D341Med (cell line): Measurements from ENCODE around the gene CNKSR2.
"Not testable (repeated sequence)": the region's sequence is repeated elsewhere in the genome, so short reads cannot be mapped to it uniquely, and the experiment has no call there.

Experiments used
- DNase-seq: peaks from one replicate; pipeline ENCODE4 v3.0.0; 2012; ENCODE audit warnings: low spot score

The CNKSR2 gene

DNA sequence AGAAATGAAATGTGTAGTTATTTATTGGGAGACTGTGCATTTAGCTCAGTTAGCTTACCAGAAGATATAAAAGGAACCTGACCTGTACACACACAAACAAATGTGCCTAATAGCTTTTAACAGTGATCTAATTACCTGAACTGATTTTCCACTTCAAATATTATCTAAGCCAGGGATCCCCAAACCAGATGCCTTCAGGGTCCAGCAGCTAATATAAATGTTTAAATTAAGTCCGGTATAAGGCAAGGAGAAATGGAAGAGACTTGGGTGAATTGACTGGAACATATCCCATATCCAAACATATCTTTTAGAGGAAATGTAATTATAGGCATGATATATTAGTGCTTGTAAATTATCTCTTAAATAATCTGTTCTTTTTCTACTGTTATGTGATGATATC lies 66.7 kb downstream of the CNKSR2 start:
- DNase-seq, result no peak

DNA sequence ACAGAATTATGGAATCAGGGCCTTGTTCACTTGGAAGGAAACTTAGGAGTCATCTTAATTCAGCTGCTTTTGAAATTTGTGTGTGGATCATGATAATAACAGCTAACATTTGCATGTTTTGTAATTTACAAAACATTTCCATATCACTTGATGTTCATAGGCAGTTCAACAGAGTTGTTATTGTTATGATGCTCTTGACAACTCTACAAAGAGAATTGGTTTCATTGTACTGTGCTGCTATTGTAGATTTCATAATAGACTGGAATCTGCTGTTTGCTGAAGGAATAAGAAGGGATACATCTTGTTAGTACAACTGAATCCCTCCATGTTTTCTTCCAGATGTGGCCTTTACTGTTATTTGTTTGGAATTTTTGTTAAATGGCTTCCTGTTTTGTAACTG lies 83.5 kb downstream of the CNKSR2 start:
- no peak for DNase-seq

DNA sequence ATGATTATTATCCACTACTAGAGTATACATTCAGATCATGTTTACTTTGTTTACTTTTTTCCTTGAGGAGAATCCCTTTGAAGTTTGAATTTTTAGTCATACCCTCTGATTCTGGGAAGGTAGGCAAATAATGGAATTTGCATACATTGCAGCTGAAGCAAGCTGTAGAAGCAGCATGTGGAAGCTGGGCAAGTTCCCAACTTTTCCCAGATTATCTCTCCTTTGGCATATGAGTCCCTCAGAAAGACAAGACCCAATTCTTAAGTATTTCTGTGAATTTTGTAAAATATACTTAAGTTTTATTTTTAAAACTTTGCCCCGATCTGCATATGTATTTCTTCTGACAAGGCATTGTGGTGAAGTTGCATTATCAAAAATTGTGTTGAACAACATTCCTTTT lies 94.9 kb downstream of the CNKSR2 start:
- no peak for DNase-seq

DNA sequence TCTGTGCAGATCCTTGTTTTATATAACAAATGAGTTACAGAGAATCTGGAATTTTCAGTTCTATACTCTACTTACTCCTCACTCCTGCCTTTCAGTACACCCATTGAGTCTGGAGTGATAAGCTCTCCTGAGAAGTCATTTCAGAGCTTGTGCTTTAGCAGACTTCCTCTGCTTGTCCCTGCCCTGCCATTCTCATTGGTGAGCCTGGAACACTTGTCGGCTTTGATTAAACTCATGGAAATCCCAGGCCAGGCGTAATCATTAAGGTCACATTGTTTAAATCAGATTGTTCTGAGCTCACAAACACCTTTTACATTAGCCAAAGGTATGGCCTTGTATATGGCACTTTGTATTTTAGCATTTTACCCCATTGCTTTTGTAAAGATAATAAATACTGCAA lies 102.7 kb downstream of the CNKSR2 start:
- no peak for DNase-seq

DNA sequence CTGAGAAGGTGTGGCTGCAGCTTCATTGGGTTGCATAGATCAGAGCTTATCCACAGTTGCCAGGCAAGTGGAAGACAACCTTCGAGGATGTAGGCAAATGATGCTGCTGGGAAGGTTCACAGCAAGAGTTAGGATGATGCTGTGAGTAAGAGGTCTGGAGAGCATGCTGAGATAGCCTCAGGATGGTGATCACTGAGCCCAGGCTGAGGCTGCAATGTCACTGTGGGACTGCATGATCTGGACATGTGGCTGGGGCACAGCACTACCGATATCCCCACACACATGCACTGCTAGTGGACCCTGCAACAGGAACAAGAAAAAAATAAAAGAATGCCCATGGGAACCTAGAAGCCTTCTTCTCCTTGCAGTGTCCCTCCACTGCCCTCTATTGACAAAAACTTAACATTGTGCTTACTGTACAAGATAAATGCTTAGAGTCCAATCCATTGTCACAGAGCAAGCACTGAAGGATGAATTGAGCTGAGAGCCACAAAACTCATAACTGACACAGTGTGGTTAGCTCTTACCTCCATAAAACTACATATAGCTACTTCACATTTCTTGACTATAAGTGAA lies 105.6 kb downstream of the CNKSR2 start:
- peak; percentile 28 for DNase-seq

DNA sequence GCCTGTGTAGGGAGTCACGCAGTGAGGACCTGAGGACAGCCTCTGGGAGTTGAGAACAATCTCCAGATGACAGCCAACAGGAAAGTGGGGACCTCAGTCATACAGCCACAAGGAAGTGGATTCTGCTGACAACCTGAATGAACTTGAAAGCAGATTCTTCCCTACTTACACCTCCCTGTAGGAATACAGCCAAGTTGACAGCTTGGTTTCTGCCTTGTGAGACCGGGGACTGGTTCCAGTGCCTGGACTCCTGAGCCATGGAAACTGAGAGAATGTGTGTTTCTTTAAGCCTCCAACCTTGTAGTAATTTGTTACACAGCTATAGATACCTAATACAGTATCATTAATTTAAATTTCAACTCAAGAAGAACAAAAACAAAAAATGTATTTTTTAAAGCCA lies 107.5 kb downstream of the CNKSR2 start:
- no peak for DNase-seq

DNA sequence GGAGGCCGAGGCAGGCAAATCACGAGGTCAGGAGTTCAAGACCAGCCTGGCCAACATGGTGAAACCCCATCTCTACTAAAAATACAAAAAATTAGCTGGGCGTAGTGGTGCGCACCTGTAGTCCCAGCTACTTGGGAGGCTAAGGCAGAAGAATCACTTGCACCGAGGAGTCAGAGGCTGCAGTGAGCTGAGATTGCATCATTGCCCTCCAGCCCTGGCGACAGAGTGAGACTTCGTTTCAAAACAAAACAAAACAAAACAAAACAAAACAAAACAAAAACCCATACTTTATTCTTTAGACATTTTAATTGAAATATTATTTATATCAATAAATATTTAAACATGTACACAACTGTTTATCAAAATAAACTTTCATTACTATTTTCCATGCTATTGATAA lies 109.8 kb downstream of the CNKSR2 start:
- DNase-seq, result not testable (repeated sequence)

DNA sequence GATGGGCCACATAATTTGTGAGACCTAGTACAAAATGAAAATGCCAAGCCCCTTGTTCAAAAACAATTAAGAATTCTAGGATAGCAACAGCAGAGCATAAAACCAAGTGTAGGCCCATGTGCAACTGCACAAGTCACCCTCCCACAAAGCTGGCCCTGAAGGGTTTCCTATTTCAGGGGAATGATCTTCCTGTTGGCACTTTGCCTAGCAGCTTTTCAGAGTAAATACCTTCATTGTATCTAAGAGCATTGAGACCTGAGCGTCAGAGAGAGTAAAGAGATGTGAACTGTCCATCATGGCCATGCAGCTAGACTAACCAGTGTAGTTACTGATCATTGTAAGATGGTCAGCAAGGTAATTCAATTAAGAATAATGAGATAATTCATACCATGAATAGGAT lies 113.6 kb downstream of the CNKSR2 start:
- peak; percentile 4 for DNase-seq

DNA sequence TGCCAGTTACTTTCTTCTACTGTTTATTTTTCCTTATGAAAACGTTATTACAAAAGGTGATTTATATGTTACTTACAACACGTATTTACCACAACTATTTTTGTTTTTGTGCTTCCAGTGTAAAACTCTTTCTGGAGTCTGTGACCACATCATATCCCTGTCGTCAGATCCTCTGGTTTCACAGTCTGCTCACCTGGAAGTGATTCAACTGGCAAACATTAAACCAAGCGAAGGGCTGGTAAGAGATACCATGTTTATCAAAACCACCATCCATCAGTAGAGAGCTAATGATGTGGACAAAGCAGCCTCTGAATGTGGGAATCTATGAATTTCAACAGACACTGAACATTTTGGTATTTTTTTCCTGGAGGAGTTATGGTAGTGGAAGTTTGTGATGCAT lies 116.1 kb downstream of the CNKSR2 start:
- DNase-seq, result no peak

DNA sequence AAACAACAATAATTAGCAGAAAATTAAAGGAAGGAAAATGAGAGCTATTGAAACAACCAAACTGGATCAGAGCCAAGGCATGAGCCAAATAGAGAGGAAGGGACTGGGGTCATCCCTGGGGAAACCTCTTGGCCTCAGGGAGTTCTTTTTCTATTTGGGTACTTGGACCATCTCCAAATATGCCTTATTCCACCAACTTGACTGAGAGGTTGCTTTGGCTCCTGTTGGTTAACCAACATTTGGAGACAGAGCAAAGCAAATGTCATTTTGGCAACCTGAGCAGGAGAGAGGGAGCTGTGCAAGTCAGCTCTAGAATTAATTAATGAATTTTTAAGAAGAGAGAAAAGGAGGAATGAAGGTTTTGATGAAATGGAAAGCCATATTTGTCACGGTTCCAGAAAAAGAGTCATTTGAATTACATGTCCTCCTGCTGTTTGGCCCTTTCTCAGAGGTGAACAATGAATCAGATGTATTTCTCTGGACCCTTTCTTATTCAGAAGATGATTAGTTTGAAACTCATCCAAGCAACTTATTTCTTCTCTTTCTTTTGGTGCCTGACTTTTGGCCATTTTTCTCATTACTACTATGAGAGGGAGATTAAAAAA lies 119.1 kb downstream of the CNKSR2 start:
- no peak for DNase-seq

DNA sequence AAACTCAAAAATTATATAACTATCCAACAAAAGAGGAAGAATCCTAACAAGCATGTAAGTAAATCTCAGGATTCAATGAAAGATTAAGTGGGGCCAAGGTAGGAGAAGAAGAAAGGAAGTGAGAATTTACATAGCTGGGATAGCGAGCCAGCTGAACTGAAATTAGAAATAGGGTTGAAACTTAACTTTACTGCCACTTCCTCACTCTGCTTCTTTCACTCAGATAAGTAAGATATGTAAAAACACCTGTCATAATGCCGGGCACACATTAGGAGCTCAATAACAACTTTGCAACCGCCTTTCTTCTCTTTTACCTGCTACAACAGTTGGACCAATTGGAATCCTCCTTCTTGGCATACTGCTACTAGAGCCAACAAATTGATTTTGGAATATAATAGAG lies 129.4 kb downstream of the CNKSR2 start:
- no peak for DNase-seq

DNA sequence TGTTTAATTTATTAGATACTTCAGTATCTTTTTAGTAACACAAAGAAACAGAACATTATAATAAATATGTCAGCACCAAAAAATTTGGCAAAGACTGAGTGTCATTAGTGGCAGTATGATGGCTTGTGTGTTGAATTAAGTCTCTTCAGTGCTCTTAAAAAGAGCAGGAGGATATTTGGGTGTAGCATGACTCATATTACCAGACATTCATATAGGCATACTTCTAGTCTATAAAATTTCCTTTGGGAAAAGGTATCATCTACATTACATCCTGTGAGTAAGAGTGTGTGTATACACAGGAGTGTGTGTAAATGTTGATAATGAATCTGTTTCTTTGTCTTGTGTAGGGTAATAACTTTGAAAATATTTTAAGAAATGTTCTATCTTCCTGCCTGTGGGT lies 135.7 kb downstream of the CNKSR2 start:
- no peak for DNase-seq

DNA sequence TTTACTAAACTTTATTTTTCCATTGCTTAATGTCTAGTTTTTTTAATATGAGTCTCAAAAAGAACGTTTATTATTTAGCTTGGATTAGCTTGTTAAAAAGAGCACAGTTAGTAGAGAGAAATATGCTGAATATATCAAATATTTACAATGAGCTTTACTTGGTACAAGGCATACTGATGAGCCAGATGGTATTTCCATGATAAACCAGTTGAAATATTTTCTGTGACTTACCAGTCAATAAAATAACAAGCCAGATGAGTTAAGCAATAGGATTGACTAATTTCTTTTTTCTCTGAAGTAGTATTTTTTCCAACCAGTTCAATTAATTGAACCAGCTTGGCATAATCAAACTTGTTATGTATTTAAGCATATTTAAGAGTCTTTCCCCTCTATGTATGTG lies 149.8 kb downstream of the CNKSR2 start:
- DNase-seq, result no peak

DNA sequence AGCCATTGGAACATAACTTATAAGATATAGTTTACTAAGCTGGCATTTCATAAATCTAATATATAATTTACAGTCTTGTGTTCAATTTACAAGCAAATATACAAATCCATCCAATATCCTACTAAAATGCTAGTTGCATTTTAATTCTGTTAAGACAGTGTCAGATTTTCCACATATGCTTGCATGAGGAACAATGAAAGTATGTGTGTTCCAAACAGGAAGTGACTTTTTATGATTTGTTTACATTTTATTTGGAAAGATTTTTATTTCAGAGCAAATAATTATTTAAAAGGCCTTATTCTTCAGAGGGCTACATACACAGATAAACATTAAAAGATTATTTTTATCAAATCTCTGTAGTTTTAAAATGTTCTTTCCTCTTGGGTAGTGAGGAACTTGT lies 153.9 kb downstream of the CNKSR2 start:
- no peak for DNase-seq

DNA sequence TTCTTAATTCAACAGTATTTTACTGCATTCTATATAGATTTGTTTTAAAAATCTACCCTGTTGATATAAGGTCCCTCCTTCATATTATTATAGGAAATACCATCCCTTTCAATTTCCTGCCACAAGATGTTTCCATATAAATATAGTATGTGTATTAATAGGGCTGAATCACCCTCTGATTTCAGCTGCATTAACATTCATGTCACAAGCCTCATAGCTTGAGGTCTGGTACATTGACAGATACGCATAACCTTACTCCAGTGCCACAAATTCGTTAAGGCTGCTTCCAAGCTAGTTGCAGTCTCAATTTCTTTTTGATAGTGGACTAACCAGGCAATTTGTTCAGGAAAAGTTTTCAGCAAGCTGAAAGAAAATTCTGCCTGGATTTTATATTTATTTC lies 155.6 kb downstream of the CNKSR2 start:
- DNase-seq, result no peak

DNA sequence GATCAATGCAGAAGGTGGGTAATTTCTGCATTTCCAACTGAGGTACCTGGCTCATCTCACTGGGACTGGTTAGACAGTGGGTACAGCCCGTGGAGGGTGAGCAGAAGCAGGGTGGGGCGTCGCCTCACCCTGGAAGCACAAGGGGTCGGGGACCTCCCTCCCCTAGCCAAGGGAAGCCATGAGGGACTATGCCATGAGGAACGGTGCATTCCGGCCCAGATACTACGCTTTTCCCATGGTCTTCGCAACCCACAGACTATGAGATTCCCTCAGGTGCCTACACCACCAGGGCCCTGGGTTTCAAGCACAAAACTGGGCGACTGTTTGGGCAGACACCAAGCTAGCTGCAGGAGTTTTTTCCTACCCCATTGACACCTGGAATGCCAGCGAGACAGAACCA lies 170.4 kb downstream of the CNKSR2 start:
- not testable (repeated sequence) for DNase-seq

DNA sequence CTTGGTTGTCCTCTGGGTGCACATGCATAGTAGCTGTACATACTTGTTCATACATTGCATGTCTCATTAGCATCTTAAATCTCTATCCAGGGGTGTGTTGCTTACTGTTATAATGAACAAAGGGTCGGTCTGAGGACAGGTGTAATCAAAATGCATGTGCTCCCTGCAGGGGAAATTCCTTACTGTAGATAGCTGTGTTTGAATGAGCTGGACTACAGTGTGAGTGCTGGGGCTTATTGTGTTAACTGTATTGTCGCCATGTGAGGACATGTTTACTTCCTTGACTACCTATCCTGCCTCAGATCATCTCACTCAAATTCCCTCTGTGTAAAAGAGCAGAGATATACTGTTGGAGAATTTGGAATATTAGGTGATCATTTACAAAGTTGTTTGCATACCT lies 185.2 kb downstream of the CNKSR2 start:
- DNase-seq, result no peak

DNA sequence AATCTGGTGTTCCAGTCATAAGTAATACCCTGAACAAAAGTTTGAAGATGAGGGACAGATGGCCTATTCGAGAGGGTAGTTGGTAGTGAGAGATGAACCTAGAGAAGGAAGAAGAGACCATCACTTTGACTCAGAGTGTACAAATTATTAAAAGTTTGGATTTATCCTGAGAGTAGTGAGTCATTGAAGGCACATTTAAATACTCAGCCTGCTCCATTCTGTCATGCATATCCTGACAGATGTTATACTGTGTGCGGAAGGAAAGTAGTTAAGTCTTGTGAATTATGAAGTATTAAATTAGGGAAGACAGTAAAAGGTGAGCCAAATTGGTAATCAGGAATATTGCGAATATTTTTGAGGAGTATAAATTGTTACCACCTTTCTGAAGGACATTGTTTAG lies 190.8 kb downstream of the CNKSR2 start:
- DNase-seq, result no peak

DNA sequence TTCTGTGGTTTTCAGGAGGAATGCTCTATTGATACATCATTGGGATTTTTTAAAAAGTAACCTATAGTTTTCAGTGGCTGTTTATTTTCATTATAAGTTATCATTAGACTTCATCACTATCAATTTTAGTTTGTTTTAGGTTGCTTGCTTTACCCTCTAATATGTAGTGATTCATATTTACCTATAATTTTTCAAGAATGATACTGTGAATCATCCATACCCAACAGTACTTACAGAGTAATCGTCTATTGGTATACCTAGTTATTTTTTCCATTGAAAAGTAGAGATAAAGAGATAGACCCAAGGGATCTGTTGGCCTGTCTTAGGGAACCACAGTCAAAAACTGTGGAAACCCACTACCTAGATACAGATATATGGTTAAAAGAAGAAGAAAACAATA lies 200.6 kb downstream of the CNKSR2 start:
- DNase-seq, result no peak

DNA sequence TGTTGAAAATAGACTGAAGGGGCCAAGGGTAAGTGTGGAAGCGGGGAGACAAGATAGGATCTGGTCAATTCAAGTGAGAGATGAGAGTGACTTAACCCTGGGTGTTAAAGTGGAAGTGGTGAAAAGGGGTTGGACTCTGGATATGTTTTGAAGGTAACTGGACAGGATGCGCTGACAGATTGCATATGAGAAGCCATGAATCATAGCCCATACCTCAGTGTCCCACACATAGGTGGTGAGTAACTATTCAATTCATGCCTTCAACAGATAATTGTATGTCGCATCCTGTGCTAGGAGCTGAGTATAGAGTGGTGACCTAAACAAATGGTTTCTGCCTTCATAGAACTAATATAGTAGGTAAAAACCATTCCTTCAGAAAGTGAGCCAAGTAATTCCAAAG lies 207.3 kb downstream of the CNKSR2 start:
- DNase-seq, result no peak

DNA sequence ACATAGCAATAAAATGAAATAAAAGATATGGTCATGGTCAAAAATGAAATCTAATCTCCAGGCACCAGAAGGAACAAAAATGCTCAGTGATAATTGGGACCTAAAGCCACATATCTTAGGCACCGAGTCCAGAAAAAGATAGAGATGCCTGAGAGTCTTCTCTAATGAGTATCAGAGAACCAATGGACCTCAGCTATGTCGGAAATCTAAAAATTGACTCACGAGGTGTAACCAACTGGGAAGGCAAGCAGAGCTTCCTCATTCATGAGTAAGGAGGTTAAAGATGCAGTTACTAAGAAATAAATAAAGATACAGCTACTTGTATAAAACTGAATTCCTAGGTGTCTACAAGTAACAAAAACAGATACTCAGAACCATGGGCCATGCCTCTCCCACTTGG lies 211.8 kb downstream of the CNKSR2 start:
- DNase-seq, result no peak

DNA sequence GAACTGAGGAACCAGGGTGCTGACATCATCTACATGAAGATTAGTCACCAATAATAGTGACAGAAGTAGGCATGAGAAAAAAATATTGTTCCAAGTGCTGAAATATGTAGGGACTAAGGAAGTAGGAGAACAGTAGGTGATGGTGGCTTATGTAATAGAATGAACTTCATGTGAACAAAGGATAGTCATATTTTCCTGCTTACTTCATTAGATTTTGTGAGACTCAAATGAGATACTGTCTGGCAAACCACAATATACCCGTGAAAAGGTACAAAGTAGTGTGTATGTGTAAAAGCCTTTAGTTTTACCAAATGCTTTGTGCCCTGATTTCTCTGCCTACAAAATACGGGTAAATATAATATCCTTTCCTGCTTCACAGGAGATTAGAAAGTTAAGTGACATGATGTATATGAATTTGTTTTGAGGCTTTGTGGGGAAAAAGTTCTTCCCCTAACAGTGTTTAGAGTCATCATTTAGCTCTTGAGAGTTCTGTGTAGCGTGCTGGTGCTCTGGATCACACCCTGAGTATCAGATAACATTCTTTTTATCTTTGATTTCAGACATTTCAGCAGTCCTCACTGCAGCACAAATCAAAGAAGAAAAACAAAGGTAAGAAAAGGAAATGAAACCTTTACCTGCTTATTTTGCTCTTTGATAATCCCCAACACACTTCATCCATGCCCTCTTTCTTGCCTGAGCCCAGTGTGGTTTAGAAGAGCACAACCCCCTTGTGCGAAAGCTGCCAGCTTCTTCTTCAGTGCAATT lies 216.0 kb downstream of the CNKSR2 start:
- no peak for DNase-seq

DNA sequence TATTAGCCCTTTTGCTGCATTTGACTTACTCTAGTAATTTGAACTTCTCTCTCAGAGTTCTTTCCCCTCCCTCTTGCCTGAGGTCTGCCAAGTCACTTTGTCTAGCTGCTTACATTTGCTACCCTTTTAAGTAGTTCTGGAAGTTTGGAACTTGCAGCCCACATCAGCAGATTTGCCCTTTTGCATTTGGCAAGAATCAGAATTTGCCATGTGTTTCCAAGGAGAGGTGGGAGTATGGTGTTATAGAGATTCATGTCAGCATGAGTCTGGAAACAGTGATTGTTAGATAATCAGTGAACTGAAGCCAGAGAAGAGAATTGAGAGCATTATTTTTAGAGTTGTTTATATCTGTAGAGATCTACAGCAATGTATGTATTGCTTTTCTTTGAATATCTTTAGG lies 231.8 kb downstream of the CNKSR2 start:
- DNase-seq, result no peak

DNA sequence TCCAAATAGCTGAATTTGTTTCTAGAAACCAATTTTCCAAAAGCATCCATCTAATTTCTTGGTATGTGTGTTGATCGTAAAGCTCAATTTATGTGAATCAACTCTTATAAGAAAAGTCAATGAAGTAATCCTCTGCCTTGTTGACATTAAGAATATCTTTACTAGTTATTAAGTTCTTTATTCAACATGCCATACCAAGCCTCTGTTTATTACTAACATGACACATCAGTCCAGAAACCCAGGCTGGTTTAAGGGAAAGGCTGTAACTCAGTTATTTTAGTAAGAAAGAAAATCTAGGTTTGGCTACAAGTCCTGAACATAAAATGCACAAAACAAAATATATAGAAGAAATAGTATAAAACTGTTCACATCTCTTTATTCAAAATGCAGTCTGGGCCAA lies 235.9 kb downstream of the CNKSR2 start:
- no peak for DNase-seq
